Measurements from ENCODE around the gene LTBP1. TPM values are rescaled to one million over a fixed set of nuclear protein-coding genes. Genes with fewer than 3 reads are reported as not detected.

The LTBP1 gene
- total RNA-seq, 4 donors from 2014 or later = 3.8 to 20.8 (median 11.3) TPM

DNA sequence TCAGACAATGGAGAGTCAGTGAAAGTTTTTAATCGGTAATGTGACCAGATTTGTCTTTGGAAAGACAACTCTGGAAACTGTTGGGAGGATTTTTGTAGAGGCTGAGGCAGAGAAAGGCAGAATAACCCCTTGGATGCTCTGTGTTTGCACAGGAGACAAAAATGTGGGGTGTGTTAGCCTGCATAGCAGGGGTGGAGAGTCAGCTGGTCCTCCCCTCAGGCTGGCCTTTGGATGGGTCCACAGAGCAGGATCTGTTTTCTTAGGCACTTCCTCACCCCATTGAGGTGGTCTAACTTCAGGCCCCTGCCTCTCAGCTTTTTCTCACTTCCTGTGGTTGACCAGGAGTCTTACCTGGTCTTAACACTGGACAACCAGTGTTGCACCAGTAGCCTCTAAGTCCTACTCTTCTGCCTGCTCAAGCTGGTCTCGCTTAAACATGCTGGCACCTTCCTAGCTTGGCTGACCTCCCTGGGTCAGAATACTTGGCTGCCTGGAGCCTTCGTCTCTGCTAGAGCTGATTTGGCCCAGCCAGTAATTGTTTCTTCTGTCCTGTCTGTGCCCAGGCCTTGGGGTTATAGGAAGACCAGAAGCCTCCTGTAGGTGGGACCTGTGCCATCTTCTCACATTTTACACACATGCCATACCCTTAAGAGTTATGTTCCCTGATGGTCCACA is 269.9 kb downstream of the LTBP1 start:
- TF ChIP-seq, protein P1, sequence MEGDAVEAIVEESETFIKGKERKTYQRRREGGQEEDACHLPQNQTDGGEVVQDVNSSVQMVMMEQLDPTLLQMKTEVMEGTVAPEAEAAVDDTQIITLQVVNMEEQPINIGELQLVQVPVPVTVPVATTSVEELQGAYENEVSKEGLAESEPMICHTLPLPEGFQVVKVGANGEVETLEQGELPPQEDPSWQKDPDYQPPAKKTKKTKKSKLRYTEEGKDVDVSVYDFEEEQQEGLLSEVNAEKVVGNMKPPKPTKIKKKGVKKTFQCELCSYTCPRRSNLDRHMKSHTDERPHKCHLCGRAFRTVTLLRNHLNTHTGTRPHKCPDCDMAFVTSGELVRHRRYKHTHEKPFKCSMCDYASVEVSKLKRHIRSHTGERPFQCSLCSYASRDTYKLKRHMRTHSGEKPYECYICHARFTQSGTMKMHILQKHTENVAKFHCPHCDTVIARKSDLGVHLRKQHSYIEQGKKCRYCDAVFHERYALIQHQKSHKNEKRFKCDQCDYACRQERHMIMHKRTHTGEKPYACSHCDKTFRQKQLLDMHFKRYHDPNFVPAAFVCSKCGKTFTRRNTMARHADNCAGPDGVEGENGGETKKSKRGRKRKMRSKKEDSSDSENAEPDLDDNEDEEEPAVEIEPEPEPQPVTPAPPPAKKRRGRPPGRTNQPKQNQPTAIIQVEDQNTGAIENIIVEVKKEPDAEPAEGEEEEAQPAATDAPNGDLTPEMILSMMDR (IDR thresholded peaks at IDR 0.05) = no peak
- TF ChIP-seq POLR2A (IDR thresholded peaks at IDR 0.05) = no peak
- intact Hi-C loops (cut with DNase I; ENCODE audit: low total_unique reads) = no loop called here
- WGBS, 2 donors = 56 to 61% methylated on average over 3 of the region's 3 CpGs
- no peak for DNase-seq (ENCODE audit: low spot score in 2 of 2)
- H3K4me3 ChIP-seq (ENCODE audit: low read depth, poor library complexity, severe bottlenecking) = no peak overlapping the region

GRCh38 chr2:33217406-33217805 is 270.7 kb downstream of the LTBP1 start:
- intact Hi-C loops (cut with DNase I; ENCODE audit: low total_unique reads) = no loop called here
- TF ChIP-seq, protein P1 (IDR thresholded peaks at IDR 0.05) = no peak
- no peak for TF ChIP-seq POLR2A (IDR thresholded peaks at IDR 0.05)
- no peak overlapping the region for H3K4me3 ChIP-seq (ENCODE audit: low read depth, poor library complexity, severe bottlenecking)
- 75 to 90% methylated on average over 3 of the region's 3 CpGs for WGBS, 2 donors
- no peak for DNase-seq (ENCODE audit: low spot score in 2 of 2)

GRCh38 chr2:33219114-33219513 is 272.4 kb downstream of the LTBP1 start:
- intact Hi-C loops (cut with DNase I; ENCODE audit: low total_unique reads) = no loop called here
- TF ChIP-seq, protein P1 (IDR thresholded peaks at IDR 0.05) = no peak
- no peak for TF ChIP-seq POLR2A (IDR thresholded peaks at IDR 0.05)
- DNase-seq (ENCODE audit: low spot score in 2 of 2) = no peak
- WGBS, 2 donors = 80 to 81% methylated on average over 4 of the region's 4 CpGs
- H3K4me3 ChIP-seq (ENCODE audit: low read depth, poor library complexity, severe bottlenecking) = no peak overlapping the region

- intact Hi-C loops (cut with DNase I; ENCODE audit: low total_unique reads) = no loop called here
- WGBS, 2 donors = 59 to 64% methylated on average over 2 of the region's 2 CpGs
- DNase-seq (ENCODE audit: low spot score in 2 of 2) = no peak
- TF ChIP-seq, protein P1 (IDR thresholded peaks at IDR 0.05) = no peak
- TF ChIP-seq POLR2A (IDR thresholded peaks at IDR 0.05) = no peak
- no peak overlapping the region for H3K4me3 ChIP-seq (ENCODE audit: low read depth, poor library complexity, severe bottlenecking)
Measured at GRCh38 chr2:33219850-33220275, 273.1 kb downstream of the LTBP1 start.

- 74 to 75% methylated on average over 3 of the region's 3 CpGs for WGBS, 2 donors
- intact Hi-C loops (cut with DNase I; ENCODE audit: low total_unique reads) = no loop called here
- no peak for TF ChIP-seq POLR2A (IDR thresholded peaks at IDR 0.05)
- TF ChIP-seq, protein P1 (IDR thresholded peaks at IDR 0.05) = no peak
- no peak overlapping the region for H3K4me3 ChIP-seq (ENCODE audit: low read depth, poor library complexity, severe bottlenecking)
- DNase-seq (ENCODE audit: low spot score in 2 of 2) = no peak
Measured at GRCh38 chr2:33220533-33220932, 273.8 kb downstream of the LTBP1 start.

Data from lower leg skin (tissue), 4 donors.